ENCODE data around the gene C2CD2L.
"Not testable (repeated sequence)": the region's sequence is repeated elsewhere in the genome, so short reads cannot be mapped to it uniquely, and the experiment has no call there.

The C2CD2L gene

GRCh38 chr11:119113716-119114115, 6.6 kb downstream of the C2CD2L start:
- DNase-seq (ENCODE audit: low read depth in 2 of 2, low spot score in 1 of 2): no peak

GRCh38 chr11:119114351-119114750, 7.2 kb downstream of the C2CD2L start:
- no peak for DNase-seq (ENCODE audit: low read depth in 2 of 2, low spot score in 1 of 2)

- no peak for DNase-seq (ENCODE audit: low read depth in 2 of 2, low spot score in 1 of 2)
Measured at GRCh38 chr11:119115484-119116234, 8.5 kb downstream of the C2CD2L start.

- no peak for DNase-seq (ENCODE audit: low read depth in 2 of 2, low spot score in 1 of 2)
Measured at GRCh38 chr11:119116235-119116594, 9.1 kb downstream of the C2CD2L start.

- DNase-seq (ENCODE audit: low read depth in 2 of 2, low spot score in 1 of 2): no peak
Measured at GRCh38 chr11:119116601-119117000, 9.5 kb downstream of the C2CD2L start.

- DNase-seq (ENCODE audit: low read depth in 2 of 2, low spot score in 1 of 2): no peak
Measured at GRCh38 chr11:119117004-119117706, 10.0 kb downstream of the C2CD2L start.

- DNase-seq (ENCODE audit: low read depth in 2 of 2, low spot score in 1 of 2): no peak
Measured at GRCh38 chr11:119118227-119118626, 11.1 kb downstream of the C2CD2L start.

- DNase-seq (ENCODE audit: low read depth in 2 of 2, low spot score in 1 of 2): no peak
Measured at GRCh38 chr11:119118946-119119345, 11.8 kb downstream of the C2CD2L start.

GRCh38 chr11:119120639-119121007, 13.5 kb downstream of the C2CD2L start:
- no peak for DNase-seq (ENCODE audit: low read depth in 2 of 2, low spot score in 1 of 2)

- DNase-seq (ENCODE audit: low read depth in 2 of 2, low spot score in 1 of 2): peak; percentile 99 to 100
Measured at GRCh38 chr11:119121008-119121810, 14.1 kb downstream of the C2CD2L start, which contains the start of gene HINFP. HINFP (plus strand) TSS chr11:119121580; CDS start chr11:119126945, 5,365 bp downstream.

GRCh38 chr11:119121811-119122124, 14.6 kb downstream of the C2CD2L start:
- DNase-seq (ENCODE audit: low read depth in 2 of 2, low spot score in 1 of 2): no peak

GRCh38 chr11:119125821-119126220, 18.7 kb downstream of the C2CD2L start:
- no peak for DNase-seq (ENCODE audit: low read depth in 2 of 2, low spot score in 1 of 2)

- DNase-seq (ENCODE audit: low read depth in 2 of 2, low spot score in 1 of 2): no peak
Measured at GRCh38 chr11:119126675-119127268, 19.6 kb downstream of the C2CD2L start.

- no peak for DNase-seq (ENCODE audit: low read depth in 2 of 2, low spot score in 1 of 2)
Measured at GRCh38 chr11:119130662-119131061, 23.5 kb downstream of the C2CD2L start.

- DNase-seq (ENCODE audit: low read depth in 2 of 2, low spot score in 1 of 2): no peak
Measured at GRCh38 chr11:119134389-119134978, 27.3 kb downstream of the C2CD2L start.

GRCh38 chr11:119139276-119139675, 32.1 kb downstream of the C2CD2L start:
- not testable (repeated sequence) for DNase-seq (ENCODE audit: low read depth in 2 of 2, low spot score in 1 of 2)

GRCh38 chr11:119144825-119145486, 37.8 kb downstream of the C2CD2L start:
- DNase-seq (ENCODE audit: low read depth in 2 of 2, low spot score in 1 of 2): no peak

- DNase-seq (ENCODE audit: low read depth in 2 of 2, low spot score in 1 of 2): no peak
Measured at GRCh38 chr11:119145551-119145950, 38.4 kb downstream of the C2CD2L start.

- no peak for DNase-seq (ENCODE audit: low read depth in 2 of 2, low spot score in 1 of 2)
Measured at GRCh38 chr11:119147604-119148333, 40.6 kb downstream of the C2CD2L start.

- no peak for DNase-seq (ENCODE audit: low read depth in 2 of 2, low spot score in 1 of 2)
Measured at GRCh38 chr11:119148720-119149017, 41.5 kb downstream of the C2CD2L start.
